ENCODE measurements around the gene KCNMB1. TPM values are rescaled to one million over a fixed set of nuclear protein-coding genes. Genes with fewer than 3 reads are reported as not detected.

The KCNMB1 gene
- total and polyA plus RNA-seq, 2 donors (not counting 3 experiments of a cell fraction or from before 2014, with no cell fraction given): 0.15 to 0.29 TPM

DNA sequence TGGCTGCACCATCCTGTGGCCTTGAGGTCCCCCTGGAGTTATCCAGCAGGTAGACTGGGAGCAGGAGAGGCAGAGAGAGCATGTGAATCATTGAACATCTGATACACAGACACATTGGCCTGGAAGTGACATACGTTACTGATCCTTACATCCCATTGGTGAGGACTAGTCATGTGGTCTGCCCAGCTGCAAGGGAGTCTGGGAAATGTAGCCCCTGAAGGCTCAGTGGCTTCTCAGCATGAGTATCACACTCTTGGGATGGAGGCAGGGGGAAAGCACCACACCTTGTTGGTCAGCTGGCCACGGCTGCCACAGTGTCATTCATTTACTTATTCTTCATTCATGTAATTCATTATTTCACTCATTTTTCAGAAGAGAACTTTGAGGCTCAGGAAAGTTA lies 13.3 kb upstream of the KCNMB1 start:
- no peak overlapping the region for H3K9ac ChIP-seq (replicated peaks; ENCODE audit: extremely low read depth, insufficient read depth, low read length)
- H3K79me2 ChIP-seq (ENCODE audit: control insufficient read depth, insufficient read depth, low read length): no peaks in the 10 kb centered on the region
- no peaks in the 10 kb centered on the region for H4K20me1 ChIP-seq (replicated peaks; ENCODE audit: control insufficient read depth, extremely low read depth, insufficient read depth, low read length)
- no peaks in the 10 kb centered on the region for H3K9me3 ChIP-seq (replicated peaks; ENCODE audit: control insufficient read depth, insufficient read depth, low read length)
- no peaks in the 10 kb centered on the region for H3K36me3 ChIP-seq (ENCODE audit: control insufficient read depth in 2 of 2, extremely low read depth in 1 of 2, insufficient read depth in 2 of 2, low read length in 2 of 2)
- no peaks in the 10 kb centered on the region for H3K9me1 ChIP-seq (replicated peaks; ENCODE audit: control insufficient read depth, extremely low read depth, insufficient read depth, low read length)
- H2AFZ ChIP-seq (ENCODE audit: low read depth, low read length): no peak overlapping the region
- peaks cover 2% of the 10 kb centered on the region in 2 experiments for H3K27me3 ChIP-seq (ENCODE audit: control insufficient read depth in 2 of 2, insufficient read depth in 2 of 2, low read length in 2 of 2)
- H3K4me3 ChIP-seq (replicated peaks in 1 of 3; ENCODE audit: insufficient read depth in 1 of 3, low read depth in 1 of 3, low read length in 3 of 3): no peak overlapping the region
- CTCF ChIA-PET: interaction anchor here (1.1 to 1.2 kb wide), 2 partner anchors 176 to 231 kb away, joined by 3 read pairs; no protein-coding TSS in a partner anchor
- POLR2A ChIA-PET: no interaction called here
- intact Hi-C loops (cut with micrococcal nuclease) (no loop called here), dilution Hi-C loops (cut with MboI; ENCODE audit: extremely low pct_ligation_motif_present, low sequenced_read_pairs) (no loop called here)
- H3K4me1 ChIP-seq (ENCODE audit: control insufficient read depth, extremely low read depth, insufficient read depth, low read length): no peaks in the 10 kb centered on the region
- TF ChIP-seq EZH2 (IDR thresholded peaks at IDR 0.05; ENCODE audit: borderline replicate concordance, low read depth, low read length, severe bottlenecking) (no peak), MYC (IDR thresholded peaks at IDR 0.05; ENCODE audit: low read depth, low read length) (no peak), GATA2 (IDR thresholded peaks at IDR 0.05; ENCODE audit: insufficient read depth, insufficient read length, low read depth, low read length) (no peak), JUN (IDR thresholded peaks at IDR 0.05; ENCODE audit: borderline replicate concordance, insufficient read depth, insufficient read length, low read depth) (no peak), POLR2A (IDR thresholded peaks at IDR 0.05; ENCODE audit: low read depth, low read length) (no peak)
- TF ChIP-seq, protein P1, sequence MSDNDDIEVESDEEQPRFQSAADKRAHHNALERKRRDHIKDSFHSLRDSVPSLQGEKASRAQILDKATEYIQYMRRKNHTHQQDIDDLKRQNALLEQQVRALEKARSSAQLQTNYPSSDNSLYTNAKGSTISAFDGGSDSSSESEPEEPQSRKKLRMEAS (IDR thresholded peaks at IDR 0.05; ENCODE audit: insufficient read depth, insufficient read length): no peak
- BruUV-seq (replicated peaks): no TSS peak
- DNase-seq (ENCODE audit: low read depth, low spot score) (no peak), FAIRE-seq (no peak)
- no peak overlapping the region for H3K27ac ChIP-seq (ENCODE audit: insufficient read depth, low read depth, low read length)
- no peak overlapping the region for H3K4me2 ChIP-seq (ENCODE audit: insufficient read depth, low read length)

DNA sequence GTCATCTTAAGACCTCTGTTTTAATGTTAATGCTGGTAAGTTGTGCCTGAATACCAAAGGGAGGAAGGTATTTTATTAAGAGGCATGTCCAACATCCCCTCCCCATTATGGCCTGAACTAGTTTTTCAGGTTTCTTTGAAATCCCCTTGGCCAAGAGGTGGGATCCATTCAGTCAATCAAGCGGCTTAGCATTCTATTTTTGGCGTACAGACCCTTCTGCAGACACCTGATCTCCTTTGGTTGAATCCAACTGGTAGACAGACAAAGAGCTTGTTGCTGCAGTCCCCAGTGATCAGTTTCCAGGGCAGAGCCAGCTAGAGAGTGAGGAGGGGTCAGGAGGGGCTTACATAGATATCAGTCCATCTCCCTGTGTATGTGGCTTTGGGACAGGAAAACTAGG lies 7.9 kb upstream of the KCNMB1 start:
- TF ChIP-seq GATA2 (IDR thresholded peaks at IDR 0.05; ENCODE audit: insufficient read depth, insufficient read length, low read depth, low read length): no peak
- TF ChIP-seq EZH2 (IDR thresholded peaks at IDR 0.05; ENCODE audit: borderline replicate concordance, low read depth, low read length, severe bottlenecking): no peak
- TF ChIP-seq, protein P2, sequence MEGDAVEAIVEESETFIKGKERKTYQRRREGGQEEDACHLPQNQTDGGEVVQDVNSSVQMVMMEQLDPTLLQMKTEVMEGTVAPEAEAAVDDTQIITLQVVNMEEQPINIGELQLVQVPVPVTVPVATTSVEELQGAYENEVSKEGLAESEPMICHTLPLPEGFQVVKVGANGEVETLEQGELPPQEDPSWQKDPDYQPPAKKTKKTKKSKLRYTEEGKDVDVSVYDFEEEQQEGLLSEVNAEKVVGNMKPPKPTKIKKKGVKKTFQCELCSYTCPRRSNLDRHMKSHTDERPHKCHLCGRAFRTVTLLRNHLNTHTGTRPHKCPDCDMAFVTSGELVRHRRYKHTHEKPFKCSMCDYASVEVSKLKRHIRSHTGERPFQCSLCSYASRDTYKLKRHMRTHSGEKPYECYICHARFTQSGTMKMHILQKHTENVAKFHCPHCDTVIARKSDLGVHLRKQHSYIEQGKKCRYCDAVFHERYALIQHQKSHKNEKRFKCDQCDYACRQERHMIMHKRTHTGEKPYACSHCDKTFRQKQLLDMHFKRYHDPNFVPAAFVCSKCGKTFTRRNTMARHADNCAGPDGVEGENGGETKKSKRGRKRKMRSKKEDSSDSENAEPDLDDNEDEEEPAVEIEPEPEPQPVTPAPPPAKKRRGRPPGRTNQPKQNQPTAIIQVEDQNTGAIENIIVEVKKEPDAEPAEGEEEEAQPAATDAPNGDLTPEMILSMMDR (IDR thresholded peaks at IDR 0.05; ENCODE audit: extremely low read depth in 1 of 2, insufficient read depth in 1 of 2, low read depth in 1 of 2, low read length in 2 of 2): no peak
- TF ChIP-seq MYC (IDR thresholded peaks at IDR 0.05; ENCODE audit: low read depth, low read length): no peak
- TF ChIP-seq, protein P1 (IDR thresholded peaks at IDR 0.05; ENCODE audit: insufficient read depth, insufficient read length): no peak
- no peak for TF ChIP-seq POLR2AphosphoS5 (IDR thresholded peaks at IDR 0.05; ENCODE audit: insufficient read depth, low read depth, low read length)
- TF ChIP-seq POLR2A (IDR thresholded peaks at IDR 0.05; ENCODE audit: low read depth, low read length): no peak
- TF ChIP-seq FOS (IDR thresholded peaks at IDR 0.05; ENCODE audit: borderline replicate concordance, insufficient read depth, low read length): no peak
- TF ChIP-seq JUN (IDR thresholded peaks at IDR 0.05; ENCODE audit: borderline replicate concordance, insufficient read depth, insufficient read length, low read depth): no peak
- intact Hi-C loops (cut with micrococcal nuclease): no loop called here
- no peaks in the 10 kb centered on the region for H4K20me1 ChIP-seq (replicated peaks; ENCODE audit: control insufficient read depth, extremely low read depth, insufficient read depth, low read length)
- H3K79me2 ChIP-seq (ENCODE audit: control insufficient read depth, insufficient read depth, low read length): no peaks in the 10 kb centered on the region
- H3K9me3 ChIP-seq (replicated peaks; ENCODE audit: control insufficient read depth, insufficient read depth, low read length): no peaks in the 10 kb centered on the region
- H3K27me3 ChIP-seq (ENCODE audit: control insufficient read depth in 2 of 2, insufficient read depth in 2 of 2, low read length in 2 of 2): peaks cover 4 to 7% of the 10 kb centered on the region in 2 experiments
- H3K9ac ChIP-seq (replicated peaks; ENCODE audit: extremely low read depth, insufficient read depth, low read length): no peak overlapping the region
- dilution Hi-C loops (cut with MboI; ENCODE audit: extremely low pct_ligation_motif_present, low sequenced_read_pairs): no loop called here
- no peaks in the 10 kb centered on the region for H3K9me1 ChIP-seq (replicated peaks; ENCODE audit: control insufficient read depth, extremely low read depth, insufficient read depth, low read length)
- DNase-seq (ENCODE audit: low read depth, low spot score) (no peak), FAIRE-seq (no peak)
- no peak overlapping the region for H3K27ac ChIP-seq (ENCODE audit: insufficient read depth, low read depth, low read length)
- POLR2A ChIA-PET: no interaction called here
- BruUV-seq (replicated peaks): no TSS peak
- no peaks in the 10 kb centered on the region for H3K36me3 ChIP-seq (ENCODE audit: control insufficient read depth in 2 of 2, extremely low read depth in 1 of 2, insufficient read depth in 2 of 2, low read length in 2 of 2)
- no peak overlapping the region for H3K4me2 ChIP-seq (ENCODE audit: insufficient read depth, low read length)
- H3K4me3 ChIP-seq (replicated peaks in 1 of 3; ENCODE audit: insufficient read depth in 1 of 3, low read depth in 1 of 3, low read length in 3 of 3): no peak overlapping the region
- H3K4me1 ChIP-seq (ENCODE audit: control insufficient read depth, extremely low read depth, insufficient read depth, low read length): no peaks in the 10 kb centered on the region
- CTCF ChIA-PET: no interaction called here
- H2AFZ ChIP-seq (ENCODE audit: low read depth, low read length): no peak overlapping the region

Data from endothelial cell of umbilical vein (primary cell).